ENCODE data around the gene GCHFR. TPM values are rescaled to one million over a fixed set of nuclear protein-coding genes. Genes with fewer than 3 reads are reported as not detected.

Gene GCHFR
- total and polyA plus RNA-seq, 2 donors (not counting 3 experiments of a cell fraction or from before 2014, with no cell fraction given) = 6.3 to 14.2 TPM

DNA sequence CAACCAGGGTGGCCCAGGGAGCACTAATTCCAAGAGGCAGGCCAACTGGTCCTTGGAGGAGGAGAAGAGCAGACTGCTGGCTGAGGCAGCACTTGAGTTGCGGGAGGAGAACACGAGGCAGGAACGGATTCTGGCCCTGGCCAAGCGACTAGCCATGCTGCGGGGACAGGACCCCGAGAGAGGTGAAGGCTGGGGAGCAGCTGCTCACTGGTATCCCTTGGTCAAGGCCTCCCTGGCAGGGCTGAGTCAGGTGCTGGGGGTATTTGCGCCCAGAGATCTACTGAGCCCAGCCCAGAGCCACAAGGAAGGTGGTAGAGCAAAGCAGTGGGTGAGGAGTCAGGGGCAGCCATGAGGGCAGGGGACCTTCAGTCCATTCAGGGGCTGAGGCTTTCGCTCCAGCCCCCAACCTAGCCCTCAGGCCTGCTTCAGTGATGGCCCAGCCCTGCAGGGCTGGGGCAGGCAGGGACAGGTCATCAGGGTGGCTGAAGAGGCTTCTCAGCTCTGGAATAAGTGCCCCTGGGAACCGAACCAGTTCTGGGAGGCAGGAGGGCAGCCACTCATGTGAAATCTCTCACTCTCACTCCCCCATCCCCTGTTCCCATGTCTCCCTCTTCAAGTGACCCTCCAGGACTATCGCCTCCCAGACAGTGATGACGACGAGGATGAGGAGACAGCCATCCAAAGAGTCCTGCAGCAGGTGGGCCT lies 49.0 kb downstream of the GCHFR start:
- DNase-seq (ENCODE audit: low read depth, low spot score) (no peak), FAIRE-seq (no peak)
- Histone ChIP-seq H3K27me3 (ENCODE audit: control insufficient read depth in 2 of 2, insufficient read depth in 2 of 2, low read length in 2 of 2) (no peaks in the 10 kb centered on the region), H3K9ac (replicated peaks; ENCODE audit: extremely low read depth, insufficient read depth, low read length) (no peak overlapping the region), H3K27ac (ENCODE audit: insufficient read depth, low read depth, low read length) (no peak overlapping the region), H3K36me3 (ENCODE audit: control insufficient read depth in 2 of 2, extremely low read depth in 1 of 2, insufficient read depth in 2 of 2, low read length in 2 of 2) (peaks cover 2 to 28% of the 10 kb centered on the region in 2 experiments), H3K4me1 (ENCODE audit: control insufficient read depth, extremely low read depth, insufficient read depth, low read length) (peaks cover 6% of the 10 kb centered on the region), H2AFZ (ENCODE audit: low read depth, low read length) (no peak overlapping the region), H4K20me1 (replicated peaks; ENCODE audit: control insufficient read depth, extremely low read depth, insufficient read depth, low read length) (no peaks in the 10 kb centered on the region), H3K4me2 (ENCODE audit: insufficient read depth, low read length) (no peak overlapping the region), H3K9me1 (replicated peaks; ENCODE audit: control insufficient read depth, extremely low read depth, insufficient read depth, low read length) (no peaks in the 10 kb centered on the region), H3K4me3 (replicated peaks in 1 of 3; ENCODE audit: insufficient read depth in 1 of 3, low read depth in 1 of 3, low read length in 3 of 3) (no peak overlapping the region), H3K79me2 (ENCODE audit: control insufficient read depth, insufficient read depth, low read length) (peaks cover 4% of the 10 kb centered on the region), H3K9me3 (replicated peaks; ENCODE audit: control insufficient read depth, insufficient read depth, low read length) (no peaks in the 10 kb centered on the region)
- intact Hi-C loops (cut with micrococcal nuclease) = no loop called here
- CTCF ChIA-PET = interaction anchor here (1.1 kb wide), 1 partner anchor 9 kb away, joined by 3 read pairs; no protein-coding TSS in a partner anchor
- dilution Hi-C loops (cut with MboI; ENCODE audit: extremely low pct_ligation_motif_present, low sequenced_read_pairs) = no loop called here
- TF ChIP-seq JUN (IDR thresholded peaks at IDR 0.05; ENCODE audit: borderline replicate concordance, insufficient read depth, insufficient read length, low read depth) = no peak
- TF ChIP-seq POLR2AphosphoS5 (IDR thresholded peaks at IDR 0.05; ENCODE audit: insufficient read depth, low read depth, low read length) = no peak
- TF ChIP-seq POLR2A (IDR thresholded peaks at IDR 0.05; ENCODE audit: low read depth, low read length) = no peak
- TF ChIP-seq EZH2 (IDR thresholded peaks at IDR 0.05; ENCODE audit: borderline replicate concordance, low read depth, low read length, severe bottlenecking) = no peak
- BruUV-seq (replicated peaks) = no TSS peak
- POLR2A ChIA-PET = no interaction called here

DNA sequence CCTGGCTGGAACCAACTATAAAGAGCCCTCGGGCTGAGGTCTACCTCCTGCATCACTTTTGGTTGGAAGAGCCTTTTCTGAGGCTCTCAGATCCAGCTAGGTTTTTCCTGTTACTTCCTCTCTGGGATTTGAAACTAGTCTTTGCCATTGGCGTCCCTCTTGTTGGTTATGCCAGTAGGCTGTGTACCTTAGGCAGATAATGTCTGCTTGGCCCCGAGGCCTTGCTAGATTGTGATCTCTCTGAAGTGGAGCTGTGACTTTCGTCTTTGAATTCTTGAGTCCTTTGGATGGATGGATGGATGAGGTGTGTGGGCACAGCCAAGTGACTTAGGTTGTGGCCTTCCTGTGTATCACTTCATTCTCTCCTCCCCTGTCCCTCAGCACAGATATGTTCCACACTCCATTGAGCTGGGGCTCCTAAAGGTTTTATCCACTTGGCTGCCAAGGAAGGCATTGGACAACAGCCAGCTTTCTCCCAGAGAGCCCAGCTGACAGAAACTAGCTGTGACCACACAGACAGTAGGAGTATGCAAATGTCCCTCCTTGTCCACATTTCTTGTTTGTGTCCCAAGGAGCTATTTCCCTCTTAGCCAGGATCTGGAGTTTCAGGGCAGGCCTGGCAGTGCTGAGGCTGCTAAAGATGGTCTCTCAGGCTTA lies 51.3 kb downstream of the GCHFR start:
- CTCF ChIA-PET = interaction anchor here (0.6 to 1.7 kb wide), 3 partner anchors 27 to 1745 kb away, joined by 3 to 5 read pairs (median 4); no protein-coding TSS in a partner anchor
- dilution Hi-C loops (cut with MboI; ENCODE audit: extremely low pct_ligation_motif_present, low sequenced_read_pairs) (no loop called here), intact Hi-C loops (cut with micrococcal nuclease) (no loop called here)
- Histone ChIP-seq H3K9me3 (replicated peaks; ENCODE audit: control insufficient read depth, insufficient read depth, low read length) (no peaks in the 10 kb centered on the region), H3K27ac (ENCODE audit: insufficient read depth, low read depth, low read length) (no peak overlapping the region), H3K36me3 (ENCODE audit: control insufficient read depth in 2 of 2, extremely low read depth in 1 of 2, insufficient read depth in 2 of 2, low read length in 2 of 2) (peaks cover 2 to 27% of the 10 kb centered on the region in 2 experiments), H3K9ac (replicated peaks; ENCODE audit: extremely low read depth, insufficient read depth, low read length) (no peak overlapping the region), H4K20me1 (replicated peaks; ENCODE audit: control insufficient read depth, extremely low read depth, insufficient read depth, low read length) (no peaks in the 10 kb centered on the region), H3K4me3 (replicated peaks in 1 of 3; ENCODE audit: insufficient read depth in 1 of 3, low read depth in 1 of 3, low read length in 3 of 3) (no peak overlapping the region), H3K9me1 (replicated peaks; ENCODE audit: control insufficient read depth, extremely low read depth, insufficient read depth, low read length) (no peaks in the 10 kb centered on the region), H3K4me1 (ENCODE audit: control insufficient read depth, extremely low read depth, insufficient read depth, low read length) (no peaks in the 10 kb centered on the region), H2AFZ (ENCODE audit: low read depth, low read length) (no peak overlapping the region), H3K27me3 (ENCODE audit: control insufficient read depth in 2 of 2, insufficient read depth in 2 of 2, low read length in 2 of 2) (no peaks in the 10 kb centered on the region), H3K79me2 (ENCODE audit: control insufficient read depth, insufficient read depth, low read length) (no peaks in the 10 kb centered on the region), H3K4me2 (ENCODE audit: insufficient read depth, low read length) (no peak overlapping the region)
- POLR2A ChIA-PET = no interaction called here
- BruUV-seq (replicated peaks) = no TSS peak
- TF ChIP-seq MYC (IDR thresholded peaks at IDR 0.05; ENCODE audit: low read depth, low read length) (no peak), JUN (IDR thresholded peaks at IDR 0.05; ENCODE audit: borderline replicate concordance, insufficient read depth, insufficient read length, low read depth) (no peak), POLR2AphosphoS5 (IDR thresholded peaks at IDR 0.05; ENCODE audit: insufficient read depth, low read depth, low read length) (no peak)
- TF ChIP-seq, protein P1, sequence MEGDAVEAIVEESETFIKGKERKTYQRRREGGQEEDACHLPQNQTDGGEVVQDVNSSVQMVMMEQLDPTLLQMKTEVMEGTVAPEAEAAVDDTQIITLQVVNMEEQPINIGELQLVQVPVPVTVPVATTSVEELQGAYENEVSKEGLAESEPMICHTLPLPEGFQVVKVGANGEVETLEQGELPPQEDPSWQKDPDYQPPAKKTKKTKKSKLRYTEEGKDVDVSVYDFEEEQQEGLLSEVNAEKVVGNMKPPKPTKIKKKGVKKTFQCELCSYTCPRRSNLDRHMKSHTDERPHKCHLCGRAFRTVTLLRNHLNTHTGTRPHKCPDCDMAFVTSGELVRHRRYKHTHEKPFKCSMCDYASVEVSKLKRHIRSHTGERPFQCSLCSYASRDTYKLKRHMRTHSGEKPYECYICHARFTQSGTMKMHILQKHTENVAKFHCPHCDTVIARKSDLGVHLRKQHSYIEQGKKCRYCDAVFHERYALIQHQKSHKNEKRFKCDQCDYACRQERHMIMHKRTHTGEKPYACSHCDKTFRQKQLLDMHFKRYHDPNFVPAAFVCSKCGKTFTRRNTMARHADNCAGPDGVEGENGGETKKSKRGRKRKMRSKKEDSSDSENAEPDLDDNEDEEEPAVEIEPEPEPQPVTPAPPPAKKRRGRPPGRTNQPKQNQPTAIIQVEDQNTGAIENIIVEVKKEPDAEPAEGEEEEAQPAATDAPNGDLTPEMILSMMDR (IDR thresholded peaks at IDR 0.05; ENCODE audit: extremely low read depth in 1 of 2, insufficient read depth in 1 of 2, low read depth in 1 of 2, low read length in 2 of 2) = no peak
- no peak for DNase-seq (ENCODE audit: low read depth, low spot score)
- no peak for FAIRE-seq
